GM13976 (cell line): ENCODE measurements around the gene PTPRM.

Source experiments
- DNase-seq: peaks from one replicate; pipeline ENCODE4 v3.0.0; 2012; ENCODE audit warnings: low spot score
- CTCF ChIP-seq: IDR thresholded peaks from 2 replicates; pipeline ENCODE4 v1.5.1; 2012; ENCODE audit warnings: borderline replicate concordance, mild to moderate bottlenecking; ENCODE audit not compliant: insufficient read depth; ENCODE audit errors: extremely low read depth, missing control alignments, control extremely low read depth
- in situ Hi-C: fragments of 300-500 bp; cut with MboI; formaldehyde crosslinking; loops from one replicate; pipeline ENCODE4 v1.12.0; 2022; ENCODE audit warnings: low sequenced_read_pairs, mixed read lengths, inconsistent platforms; ENCODE audit not compliant: unreplicated experiment

The PTPRM gene

GRCh38 chr18:7608781-7609201, 41.7 kb downstream of the PTPRM start:
- in situ Hi-C loops, result no loop called here
- DNase-seq, result no peak

GRCh38 chr18:7609617-7610016, 42.5 kb downstream of the PTPRM start:
- no peak for TF ChIP-seq CTCF
- in situ Hi-C loops, result no loop called here
- DNase-seq, result no peak

More at GRCh38 chr18:7608781-7609201, 41.7 kb downstream of the PTPRM start:
- TF ChIP-seq CTCF, result no peak

- TF ChIP-seq CTCF, result no peak
- no peak for DNase-seq
- in situ Hi-C loops, result no loop called here
Measured at GRCh38 chr18:7614042-7614441, 46.9 kb downstream of the PTPRM start.

GRCh38 chr18:7615840-7616239, 48.7 kb downstream of the PTPRM start:
- in situ Hi-C loops, result no loop called here
- no peak for DNase-seq

GRCh38 chr18:7616661-7617060, 49.5 kb downstream of the PTPRM start:
- no peak for TF ChIP-seq CTCF
- in situ Hi-C loops, result no loop called here
- no peak for DNase-seq

More at GRCh38 chr18:7615840-7616239, 48.7 kb downstream of the PTPRM start:
- TF ChIP-seq CTCF, result no peak

- no peak for TF ChIP-seq CTCF
- in situ Hi-C loops, result no loop called here
- DNase-seq, result no peak
Measured at GRCh38 chr18:7617738-7618422, 50.8 kb downstream of the PTPRM start.
